Loucy (cell line): ENCODE measurements around the gene SLC26A4.

Experiments used
- H2AFZ ChIP-seq: fragments of 200-600 bp; sonication (generic); 2 replicates; pipeline ENCODE4 v1.6.0; 2016; ENCODE audit warnings: antibody characterized with exemption, mild to moderate bottlenecking, low read length, moderate library complexity
- H3F3A ChIP-seq: fragments of 200-600 bp; 2 replicates; pipeline ENCODE4 v1.6.0; 2016; ENCODE audit warnings: antibody characterized with exemption, low read depth, mild to moderate bottlenecking
- H3K27me3 ChIP-seq: fragments of 200-600 bp; sonication (generic); 2 replicates; pipeline ENCODE4 v1.6.1; 2014; ENCODE audit warnings: low read length, mild to moderate bottlenecking; ENCODE audit not compliant: insufficient read depth, poor library complexity, severe bottlenecking
- H3K36me3 ChIP-seq: fragments of 200-600 bp; sonication (generic); 2 replicates; pipeline ENCODE4 v1.6.1; 2016; ENCODE audit warnings: low read length; ENCODE audit not compliant: insufficient read depth
- H3K4me1 ChIP-seq: fragments of 200-600 bp; sonication (generic); 2 replicates; pipeline ENCODE4 v1.5.1; 2014; ENCODE audit warnings: low read length, mild to moderate bottlenecking; ENCODE audit not compliant: insufficient read depth, poor library complexity, severe bottlenecking
- H3K4me2 ChIP-seq: fragments of 200-600 bp; sonication (generic); 2 replicates; pipeline ENCODE4 v1.6.0; 2014; ENCODE audit warnings: antibody characterized with exemption, low read length, low read depth, mild to moderate bottlenecking; ENCODE audit not compliant: poor library complexity, severe bottlenecking
- H3K4me3 ChIP-seq: fragments of 200-600 bp; sonication (generic); 2 replicates; pipeline ENCODE4 v1.5.1; 2014; ENCODE audit warnings: low read length, mild to moderate bottlenecking, mixed read lengths; ENCODE audit not compliant: poor library complexity, severe bottlenecking
- H3K79me2 ChIP-seq: fragments of 200-600 bp; sonication (generic); 2 replicates; pipeline ENCODE4 v1.6.1; 2014; ENCODE audit warnings: low read length; ENCODE audit not compliant: insufficient read depth
- H3K9ac ChIP-seq: fragments of 200-600 bp; sonication (generic); 2 replicates; pipeline ENCODE4 v1.6.0; 2014; ENCODE audit warnings: mild to moderate bottlenecking, low read depth, low read length, moderate library complexity; ENCODE audit not compliant: poor library complexity, severe bottlenecking
- H3K9me2 ChIP-seq: fragments of 200-600 bp; sonication (generic); replicated peaks from 2 replicates; pipeline ENCODE4 v1.6.1; 2016; ENCODE audit warnings: low read depth, low read length, mixed read lengths
- H3K9me3 ChIP-seq: fragments of 200-600 bp; sonication (generic); 2 replicates; pipeline ENCODE4 v1.6.1; 2014; ENCODE audit warnings: mild to moderate bottlenecking, antibody characterized with exemption, low read length, low read depth; ENCODE audit not compliant: insufficient read depth
- H4K20me1 ChIP-seq: fragments of 200-600 bp; sonication (generic); 2 replicates; pipeline ENCODE4 v1.6.0; 2014; ENCODE audit warnings: antibody characterized with exemption, low read length, mild to moderate bottlenecking; ENCODE audit not compliant: insufficient read depth, poor library complexity, severe bottlenecking
- EZH2phosphoT487 ChIP-seq: fragments of 200-600 bp; IDR thresholded peaks from 2 replicates; pipeline ENCODE4 v1.6.1; 2018; ENCODE audit warnings: antibody characterized with exemption, mild to moderate bottlenecking, moderate library complexity, borderline replicate concordance
- TF ChIP-seq, protein P1 (sequence below): fragments of 200-600 bp; sonication (generic); conservative IDR thresholded peaks from 2 replicates; pipeline ENCODE4 v1.5.1; 2014; ENCODE audit warnings: mild to moderate bottlenecking, antibody characterized with exemption, low read length

The SLC26A4 gene

DNA sequence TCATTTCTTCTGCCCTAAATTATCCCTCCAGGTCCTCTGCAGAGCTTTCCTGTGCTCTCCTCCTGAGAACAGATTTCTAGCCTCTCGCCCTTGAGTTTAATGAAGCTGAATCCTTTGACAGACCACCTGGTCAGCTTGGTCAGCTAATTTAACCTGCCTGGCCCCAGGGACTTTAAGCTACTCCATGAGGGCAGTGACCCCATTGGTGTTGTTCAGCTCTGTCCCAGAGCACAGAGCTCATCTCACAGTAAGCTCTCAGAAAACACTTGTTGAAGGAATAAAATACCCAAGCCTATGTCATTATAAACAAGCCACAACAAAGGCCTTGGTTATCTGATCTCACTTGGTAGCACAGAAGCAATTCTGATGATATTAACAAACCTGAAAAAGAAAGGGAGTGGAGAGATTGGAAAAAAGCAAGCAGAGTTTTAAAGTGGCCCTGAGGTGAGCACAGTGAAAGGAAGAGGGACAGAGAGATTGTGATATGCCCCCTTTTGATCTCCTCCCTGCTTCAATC lies 24.4 kb downstream of the SLC26A4 start:
- Histone ChIP-seq H3K9ac (no peak overlapping the region), H3K79me2 (no peaks in the 10 kb centered on the region), H3K4me2 (no peak overlapping the region), H3K4me3 (no peak overlapping the region), H3K36me3 (no peaks in the 10 kb centered on the region), H3F3A (no peaks in the 10 kb centered on the region), H3K27me3 (no peaks in the 10 kb centered on the region), H3K4me1 (peaks cover 6% of the 10 kb centered on the region), H3K9me2 (no peaks in the 10 kb centered on the region), H4K20me1 (no peaks in the 10 kb centered on the region), H3K9me3 (no peaks in the 10 kb centered on the region), H2AFZ (no peak overlapping the region)
- TF ChIP-seq EZH2phosphoT487, result no peak
- TF ChIP-seq, protein P1, sequence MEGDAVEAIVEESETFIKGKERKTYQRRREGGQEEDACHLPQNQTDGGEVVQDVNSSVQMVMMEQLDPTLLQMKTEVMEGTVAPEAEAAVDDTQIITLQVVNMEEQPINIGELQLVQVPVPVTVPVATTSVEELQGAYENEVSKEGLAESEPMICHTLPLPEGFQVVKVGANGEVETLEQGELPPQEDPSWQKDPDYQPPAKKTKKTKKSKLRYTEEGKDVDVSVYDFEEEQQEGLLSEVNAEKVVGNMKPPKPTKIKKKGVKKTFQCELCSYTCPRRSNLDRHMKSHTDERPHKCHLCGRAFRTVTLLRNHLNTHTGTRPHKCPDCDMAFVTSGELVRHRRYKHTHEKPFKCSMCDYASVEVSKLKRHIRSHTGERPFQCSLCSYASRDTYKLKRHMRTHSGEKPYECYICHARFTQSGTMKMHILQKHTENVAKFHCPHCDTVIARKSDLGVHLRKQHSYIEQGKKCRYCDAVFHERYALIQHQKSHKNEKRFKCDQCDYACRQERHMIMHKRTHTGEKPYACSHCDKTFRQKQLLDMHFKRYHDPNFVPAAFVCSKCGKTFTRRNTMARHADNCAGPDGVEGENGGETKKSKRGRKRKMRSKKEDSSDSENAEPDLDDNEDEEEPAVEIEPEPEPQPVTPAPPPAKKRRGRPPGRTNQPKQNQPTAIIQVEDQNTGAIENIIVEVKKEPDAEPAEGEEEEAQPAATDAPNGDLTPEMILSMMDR, result no peak

DNA sequence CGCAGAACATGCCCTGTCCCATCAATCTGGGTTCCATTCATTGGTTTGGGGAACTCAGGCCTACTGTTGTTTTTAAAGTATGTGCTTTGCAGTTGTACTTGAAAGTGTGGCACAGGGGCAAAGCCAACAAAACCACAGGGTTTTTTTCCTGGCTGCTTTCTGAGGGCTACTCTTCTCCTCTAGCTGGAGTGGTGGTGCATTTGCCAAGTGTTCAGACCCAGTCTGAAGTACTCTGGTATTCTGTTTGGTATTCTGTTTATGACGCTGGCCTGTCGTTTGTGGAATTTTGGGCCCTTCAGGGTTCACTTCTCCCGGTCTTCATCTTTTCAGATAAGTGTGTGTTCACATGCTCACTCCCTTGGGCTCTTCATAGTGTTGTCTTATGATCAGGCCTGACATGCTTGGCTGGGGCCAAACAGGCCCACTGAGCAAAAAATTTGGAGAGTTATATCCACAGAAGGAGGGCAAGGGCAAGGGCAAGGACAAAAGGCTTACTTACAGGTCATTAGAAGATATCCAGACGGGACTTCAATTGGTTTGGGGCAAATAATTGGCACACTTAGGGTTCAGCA lies 26.3 kb downstream of the SLC26A4 start:
- no peaks in the 10 kb centered on the region for H3K9me3 ChIP-seq
- H3K79me2 ChIP-seq, result no peaks in the 10 kb centered on the region
- TF ChIP-seq, protein P1, result no peak
- no peak for TF ChIP-seq EZH2phosphoT487
- no peaks in the 10 kb centered on the region for H3K36me3 ChIP-seq
- H3F3A ChIP-seq, result no peaks in the 10 kb centered on the region
- H3K9ac ChIP-seq, result no peak overlapping the region
- H3K4me1 ChIP-seq, result peaks cover 6% of the 10 kb centered on the region
- no peak overlapping the region for H3K4me3 ChIP-seq
- no peak overlapping the region for H2AFZ ChIP-seq
- no peak overlapping the region for H3K4me2 ChIP-seq
- H3K27me3 ChIP-seq, result no peaks in the 10 kb centered on the region
- no peaks in the 10 kb centered on the region for H4K20me1 ChIP-seq
- no peaks in the 10 kb centered on the region for H3K9me2 ChIP-seq

DNA sequence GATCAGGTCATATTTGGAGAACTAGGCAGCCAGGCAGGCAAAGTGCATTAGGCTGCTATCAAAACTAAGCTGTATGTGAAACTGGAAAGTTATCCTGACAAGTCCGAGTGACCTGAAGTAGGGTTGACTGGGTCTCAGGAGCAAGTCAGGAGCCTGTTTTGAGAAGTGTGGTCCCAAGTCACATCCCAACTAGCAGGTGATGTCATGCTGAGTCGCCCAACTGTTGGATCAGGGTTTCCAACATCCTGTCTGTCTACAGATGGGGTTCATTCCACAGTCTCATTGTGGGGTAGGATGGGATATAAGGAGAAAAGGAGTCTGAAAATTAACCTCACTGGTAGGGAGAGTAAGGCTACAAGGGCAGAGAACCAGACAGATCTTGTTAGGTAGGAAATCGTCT lies 27.0 kb downstream of the SLC26A4 start:
- Histone ChIP-seq H3K4me3 (no peak overlapping the region), H3K79me2 (no peaks in the 10 kb centered on the region), H3F3A (no peaks in the 10 kb centered on the region), H3K9ac (no peak overlapping the region), H3K27me3 (no peaks in the 10 kb centered on the region), H3K9me3 (no peaks in the 10 kb centered on the region), H3K4me2 (no peak overlapping the region), H3K4me1 (peaks cover 6% of the 10 kb centered on the region), H2AFZ (no peak overlapping the region), H3K36me3 (no peaks in the 10 kb centered on the region), H4K20me1 (no peaks in the 10 kb centered on the region), H3K9me2 (no peaks in the 10 kb centered on the region)
- TF ChIP-seq, protein P1, result no peak
- TF ChIP-seq EZH2phosphoT487, result no peak
